ENCODE measurements around the gene GRIN3A. TPM values are rescaled to one million over a fixed set of nuclear protein-coding genes. Genes with fewer than 3 reads are reported as not detected.

The GRIN3A gene
- polyA plus RNA-seq, 3 donors: 0.01 to 0.02 TPM; not detected in 1

DNA sequence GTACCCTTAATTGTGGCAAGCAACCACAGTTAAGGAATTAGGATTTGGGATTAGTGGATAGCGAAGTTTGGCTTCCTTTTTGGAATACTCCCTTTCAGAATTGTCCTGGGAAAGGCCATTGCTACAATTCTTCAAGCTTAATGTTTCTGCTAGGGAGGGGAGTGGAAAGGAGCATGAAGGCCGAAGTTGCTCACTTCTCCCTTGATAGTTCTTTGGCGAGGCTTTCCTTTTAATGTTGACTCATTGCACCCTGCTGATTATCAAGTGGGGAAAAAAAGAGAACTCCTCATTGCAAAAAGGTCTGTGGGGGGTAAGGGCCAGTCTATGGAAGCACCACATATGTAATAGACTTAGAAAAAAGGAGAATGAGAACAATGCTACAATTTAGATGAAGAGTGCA, 30.7 kb downstream of the GRIN3A start:
- H3K27ac ChIP-seq (ENCODE audit: low read depth, low read length): no peak overlapping the region
- WGBS, 3 donors: 27 to 37% (median 37%) methylated on average over 3 of the region's 3 CpGs

- 55 to 76% (median 67%) methylated on average over 2 of the region's 2 CpGs for WGBS, 3 donors
Observed at GRCh38 chr9:101706997-101707396, 31.4 kb downstream of the GRIN3A start.

GRCh38 chr9:101706261-101706798, 32.1 kb downstream of the GRIN3A start:
- H3K27ac ChIP-seq (ENCODE audit: low read depth, low read length): no peak overlapping the region

More at GRCh38 chr9:101706997-101707396, 31.4 kb downstream of the GRIN3A start:
- no peak overlapping the region for H3K27ac ChIP-seq (ENCODE audit: low read depth, low read length)

DNA sequence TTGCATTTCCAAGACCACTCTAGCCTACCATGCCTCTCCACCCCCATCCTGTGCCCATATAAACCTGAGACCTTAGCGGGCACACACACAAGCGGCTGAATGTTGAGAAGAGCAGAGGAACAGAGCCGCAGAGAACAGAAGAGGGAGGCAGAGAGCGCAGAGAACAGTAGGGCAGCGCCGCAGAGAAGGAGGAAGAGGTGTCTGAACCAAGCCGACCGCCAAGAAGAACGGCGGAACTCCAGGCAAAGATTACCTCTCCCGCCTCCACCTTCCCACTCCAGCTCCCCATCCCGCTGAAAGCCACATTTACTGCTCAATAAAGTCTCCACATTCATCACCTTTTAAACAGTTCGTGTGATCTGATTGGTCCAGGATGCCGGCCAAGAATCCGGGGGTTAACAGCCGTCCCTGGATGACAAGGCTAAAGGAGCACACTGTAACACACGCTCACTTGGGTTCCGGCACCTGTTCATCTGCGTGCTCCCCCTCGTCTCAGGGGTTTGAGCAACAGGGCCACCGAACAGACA, 33.2 kb downstream of the GRIN3A start:
- 13 to 20% (median 19%) methylated on average over 21 of the region's 21 CpGs for WGBS, 3 donors
- H3K27ac ChIP-seq (ENCODE audit: low read depth, low read length): no peak overlapping the region

- H3K27ac ChIP-seq (ENCODE audit: low read depth, low read length): no peak overlapping the region
Observed at GRCh38 chr9:101702257-101702656, 36.2 kb downstream of the GRIN3A start.

- no peak overlapping the region for H3K27ac ChIP-seq (ENCODE audit: low read depth, low read length)
- WGBS, 3 donors: 17 to 75% (median 46%) methylated on average over 1 of the region's 1 CpG
Observed at GRCh38 chr9:101693546-101694336, 44.7 kb downstream of the GRIN3A start.

GRCh38 chr9:101691657-101692056, 46.8 kb downstream of the GRIN3A start:
- 94 to 97% (median 96%) methylated on average over 2 of the region's 2 CpGs for WGBS, 3 donors
- H3K27ac ChIP-seq (ENCODE audit: low read depth, low read length): no peak overlapping the region

- 28 to 39% (median 33%) methylated on average over 2 of the region's 2 CpGs for WGBS, 3 donors
- H3K27ac ChIP-seq (ENCODE audit: low read depth, low read length): no peak overlapping the region
Observed at GRCh38 chr9:101689039-101689438, 49.4 kb downstream of the GRIN3A start.

DNA sequence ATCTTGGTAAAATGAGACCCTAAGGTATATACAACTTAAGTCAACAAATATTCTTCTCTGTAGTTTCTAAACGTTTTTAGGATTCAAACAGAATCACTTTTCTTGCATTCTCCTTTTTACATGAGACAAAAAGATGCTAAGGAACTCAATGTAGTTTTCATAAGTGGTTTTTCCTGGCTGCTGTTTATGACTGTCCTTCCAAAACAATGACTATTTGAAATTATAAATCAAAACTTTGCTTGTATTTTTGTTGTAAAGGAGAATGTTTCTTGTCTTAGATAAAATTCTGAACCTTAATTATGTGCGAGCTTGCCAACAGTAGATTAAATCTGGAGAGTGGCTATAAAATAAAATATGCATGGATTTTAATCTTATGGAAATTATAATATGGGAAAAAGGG, 53.8 kb downstream of the GRIN3A start:
- H3K27ac ChIP-seq (ENCODE audit: low read depth, low read length): no peak overlapping the region
- 60 to 74% (median 69%) methylated on average over 2 of the region's 2 CpGs for WGBS, 3 donors

GRCh38 chr9:101683236-101683635, 55.2 kb downstream of the GRIN3A start:
- H3K27ac ChIP-seq (ENCODE audit: low read depth, low read length): no peak overlapping the region
- WGBS, 3 donors: 72 to 81% (median 75%) methylated on average over 2 of the region's 2 CpGs

DNA sequence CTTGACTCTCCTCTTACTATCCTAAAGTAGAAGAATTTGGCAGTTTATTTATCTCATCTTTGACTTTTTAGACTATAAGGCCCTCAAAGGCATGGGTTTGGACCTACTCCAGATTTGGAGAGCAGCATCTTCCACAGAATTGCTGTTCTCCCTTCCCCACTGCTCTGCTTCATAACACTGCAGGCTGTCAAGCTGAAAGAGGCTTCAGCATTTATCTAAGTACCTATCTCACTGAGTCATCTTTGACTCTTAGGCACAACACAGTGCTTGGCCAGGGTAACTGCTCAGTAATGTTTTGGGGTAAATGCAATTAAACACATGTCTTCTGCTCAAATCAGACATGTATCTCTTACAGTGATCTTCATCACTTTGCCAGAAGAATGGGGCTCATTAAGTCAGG, 60.6 kb downstream of the GRIN3A start:
- no peak overlapping the region for H3K27ac ChIP-seq (ENCODE audit: low read depth, low read length)

GRCh38 chr9:101675341-101675740, 63.1 kb downstream of the GRIN3A start:
- WGBS, 3 donors: 58 to 75% (median 60%) methylated on average over 1 of the region's 1 CpG
- H3K27ac ChIP-seq (ENCODE audit: low read depth, low read length): no peak overlapping the region

DNA sequence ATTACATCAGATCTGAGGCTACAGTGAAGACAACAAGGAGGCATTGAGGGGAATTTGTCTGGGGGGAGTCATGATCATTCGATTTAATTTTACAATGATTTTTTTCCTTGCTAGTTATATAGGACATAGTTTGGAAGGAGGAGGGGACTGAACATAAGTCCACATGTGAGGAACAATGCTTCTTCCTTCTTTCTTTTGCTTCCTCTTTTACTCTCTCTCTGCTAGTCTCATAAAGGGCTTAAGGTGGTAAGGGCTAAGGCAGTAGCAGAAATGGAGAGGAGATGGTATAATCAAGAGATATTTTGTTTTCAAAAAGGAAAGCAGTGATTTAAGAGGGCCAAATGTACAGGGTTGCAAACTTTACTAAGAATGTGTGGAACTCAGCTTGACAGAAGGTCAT, 64.3 kb downstream of the GRIN3A start:
- WGBS, 3 donors: 50 to 91% (median 67%) methylated on average over 1 of the region's 1 CpG
- no peak overlapping the region for H3K27ac ChIP-seq (ENCODE audit: low read depth, low read length)

GRCh38 chr9:101673642-101674041, 64.8 kb downstream of the GRIN3A start:
- WGBS, 3 donors: 64 to 76% (median 69%) methylated on average over 2 of the region's 2 CpGs
- no peak overlapping the region for H3K27ac ChIP-seq (ENCODE audit: low read depth, low read length)

GRCh38 chr9:101671567-101671966, 66.9 kb downstream of the GRIN3A start:
- WGBS, 3 donors: 36 to 67% (median 44%) methylated on average over 1 of the region's 1 CpG
- H3K27ac ChIP-seq (ENCODE audit: low read depth, low read length): no peak overlapping the region

DNA sequence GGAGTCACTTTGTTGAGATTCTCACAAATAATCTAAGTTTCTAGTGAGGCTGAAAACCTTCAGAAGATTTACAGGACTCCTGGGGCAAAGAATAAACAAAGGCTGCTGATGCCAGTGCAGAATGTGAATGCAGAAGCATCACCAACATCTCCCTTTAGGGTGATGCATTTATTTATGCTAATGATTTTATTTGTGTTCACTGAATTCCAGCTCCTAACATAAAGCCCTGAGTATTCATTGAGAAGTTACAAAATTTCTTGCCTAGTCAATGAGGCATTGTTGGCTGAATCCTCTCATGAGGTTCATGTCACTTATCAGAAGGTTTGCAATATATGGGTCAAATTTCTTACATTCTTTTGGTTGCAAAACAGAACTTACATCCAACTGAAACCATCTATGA, 70.0 kb downstream of the GRIN3A start:
- no peak overlapping the region for H3K27ac ChIP-seq (ENCODE audit: low read depth, low read length)

DNA sequence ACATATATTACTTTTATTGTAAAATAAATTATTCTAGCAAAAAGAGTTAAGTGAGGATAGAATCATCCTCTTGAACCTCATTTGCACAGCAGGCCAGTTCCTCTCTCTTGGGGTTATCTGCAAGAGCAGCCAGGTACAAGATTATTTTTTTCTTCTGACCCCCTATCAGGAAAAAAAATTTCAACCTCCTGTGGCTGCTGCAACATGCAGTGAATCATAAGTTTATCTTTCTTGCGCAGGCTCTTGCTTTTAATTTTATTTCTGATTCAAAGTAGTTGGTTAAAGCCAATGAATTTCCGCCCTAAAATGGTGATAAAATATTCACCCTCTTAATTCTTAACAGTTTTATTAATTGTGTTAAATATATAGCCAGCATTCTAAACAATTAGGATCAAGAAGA, 74.0 kb downstream of the GRIN3A start:
- 41 to 72% (median 56%) methylated on average over 2 of the region's 2 CpGs for WGBS, 3 donors
- no peak overlapping the region for H3K27ac ChIP-seq (ENCODE audit: low read depth, low read length)

DNA sequence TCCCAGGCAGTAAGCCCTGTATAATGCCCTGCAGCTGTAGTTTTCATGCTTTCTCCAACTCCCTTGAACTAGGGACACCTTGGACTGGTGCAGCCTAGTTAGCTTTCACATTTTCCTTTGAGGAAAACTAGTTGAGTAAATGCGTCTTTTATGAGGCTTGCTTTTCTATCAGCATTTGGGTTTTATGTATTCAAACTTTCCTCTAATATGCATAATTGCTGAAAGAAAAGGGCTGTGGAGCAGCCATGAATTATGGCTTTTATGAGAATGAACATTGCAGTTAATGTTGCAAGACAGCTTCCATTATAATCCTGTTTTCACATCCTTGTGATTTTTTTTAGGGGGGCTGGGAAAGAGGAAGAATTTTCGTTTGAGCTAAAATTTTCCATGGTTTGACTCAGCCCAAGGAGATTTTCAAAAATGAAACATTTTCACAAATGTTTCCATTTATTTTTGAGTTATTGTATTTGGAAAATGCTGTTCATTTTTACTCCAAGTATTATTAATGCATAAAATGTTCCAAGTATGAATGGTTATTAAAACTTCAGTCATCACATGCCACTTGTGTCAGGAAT, 85.8 kb downstream of the GRIN3A start:
- H3K27ac ChIP-seq (ENCODE audit: low read depth, low read length): no peak overlapping the region
- 51 to 57% (median 51%) methylated on average over 2 of the region's 2 CpGs for WGBS, 3 donors

GRCh38 chr9:101650142-101650541, 88.3 kb downstream of the GRIN3A start:
- no peak overlapping the region for H3K27ac ChIP-seq (ENCODE audit: low read depth, low read length)
- 55 to 80% (median 69%) methylated on average over 1 of the region's 1 CpG for WGBS, 3 donors

DNA sequence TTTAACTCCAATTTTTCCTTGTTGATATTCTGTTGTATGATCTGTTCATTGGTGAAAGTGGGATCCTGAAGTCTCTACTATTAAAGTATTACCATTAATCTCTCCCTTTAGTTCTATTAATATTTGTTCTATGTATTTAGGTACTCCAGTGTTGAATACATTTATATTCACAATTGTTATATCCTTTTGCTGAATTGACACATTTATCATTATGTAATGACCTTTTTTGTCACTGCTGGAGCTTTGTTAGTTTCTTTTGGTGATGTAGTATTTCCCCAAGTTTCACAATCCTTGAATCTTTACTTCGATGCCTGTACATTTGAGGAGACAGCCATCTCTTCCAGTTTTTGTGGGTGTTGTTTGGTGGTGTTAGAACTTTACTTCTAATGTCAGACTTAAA, 90.0 kb downstream of the GRIN3A start:
- WGBS, 3 donors: 73 to 82% (median 79%) methylated on average over 1 of the region's 1 CpG
- no peak overlapping the region for H3K27ac ChIP-seq (ENCODE audit: low read depth, low read length)

Measured in adipose tissue (tissue), 3 donors.